HCT116 (cell line): ENCODE measurements around the gene RGS13. TPM values are rescaled to one million over a fixed set of nuclear protein-coding genes. Genes with fewer than 3 reads are reported as not detected.
"Not testable (repeated sequence)": the region's sequence is repeated elsewhere in the genome, so short reads cannot be mapped to it uniquely, and the experiment has no call there.

ENCODE experiments used
- ATAC-seq: fragments of 200-7000 bp; cut with Tn5 transposase; 2 replicates; pipeline ENCODE4 v1.9.1; 2020; ENCODE audit warnings: mild to moderate bottlenecking, moderate library complexity
- BruUV-seq: library from RNA; stranded (reverse); fragments of 400-500 nt; replicated peaks from 2 replicates; lab custom pipeline; 2021; lab: Mats Ljungman, UMichigan
- CTCF ChIA-PET: fragments of 300-600 bp; sonication (Branson Sonifier 250); formaldehyde crosslinking; loops from one replicate; lab custom pipeline; 2021; ENCODE audit warnings: antibody characterized with exemption; lab: Charles Lee
- POLR2A ChIA-PET: fragments of 300-600, 350-600 bp; sonication (Branson Sonifier 250); formaldehyde crosslinking; loops from one replicate; lab custom pipeline; 2021; ENCODE audit warnings: antibody characterized with exemption; lab: Charles Lee
- RAD21 ChIA-PET, 2 experiments: fragments of 300-600 bp; sonication (Branson Sonifier 250); formaldehyde crosslinking; loops; one replicate each; lab custom pipeline; 2023; ENCODE audit warnings: low total read pairs in 2 of 2; ENCODE audit not compliant: uncharacterized antibody in 2 of 2, unreplicated experiment in 2 of 2, low non-redundant PET in 1 of 2; lab: Charles Lee
- DNase-seq: peaks from one replicate; pipeline ENCODE4 v3.0.0-alpha.2; 2010; ENCODE audit warnings: low read depth, low spot score
- H2AFZ ChIP-seq: fragments of 200-600 bp; shearing (Covaris generic), sonication (generic); 2 replicates; pipeline ENCODE4 v1.6.1; 2017; ENCODE audit warnings: low read depth, mixed run types, mixed read lengths, antibody characterized with exemption, low read length; ENCODE audit not compliant: poor library complexity, severe bottlenecking
- H3K27ac ChIP-seq: 2 replicates; pipeline ENCODE4 v1.5.1; 2012; ENCODE audit warnings: low read depth, low read length
- H3K27me3 ChIP-seq: fragments of 200-600 bp; sonication (generic); 2 replicates; pipeline ENCODE4 v1.6.1; 2016; ENCODE audit warnings: mixed run types, low read length, mixed read lengths; ENCODE audit not compliant: insufficient read depth
- H3K36me3 ChIP-seq, 2 experiments: fragments of 200-500 bp in 1 of 2; fragments of 200-600 bp in 1 of 2; sonication (Bioruptor generic) in 1 of 2; sonication (generic) in 1 of 2; 2 replicates each; pipeline versions ENCODE4 v1.5.1 to v1.6.1; 2014 to 2016; ENCODE audit warnings: low read length in 2 of 2, inconsistent platforms in 1 of 2, mixed read lengths in 1 of 2, mixed run types in 1 of 2; ENCODE audit not compliant: insufficient read depth in 2 of 2, control insufficient read depth in 1 of 2
- H3K4me1 ChIP-seq, 2 experiments: fragments of 200-600 bp in 1 of 2; sonication (generic) in 1 of 2; 2 replicates each; pipeline versions ENCODE4 v1.5.1 to v1.6.1; 2012 to 2017; ENCODE audit warnings: low read length in 2 of 2, inconsistent platforms in 1 of 2, mild to moderate bottlenecking in 1 of 2, mixed read lengths in 1 of 2, mixed run types in 1 of 2, moderate library complexity in 1 of 2; ENCODE audit not compliant: insufficient read depth in 2 of 2, control insufficient read depth in 1 of 2
- H3K4me2 ChIP-seq: fragments of 200-600 bp; sonication (generic); 2 replicates; pipeline ENCODE4 v1.6.1; 2017; ENCODE audit warnings: mixed run types, low read length, mixed read lengths
- H3K4me3 ChIP-seq, 2 experiments: fragments of 200-600 bp in 1 of 2; sonication (generic) in 1 of 2; replicated peaks in 1 of 2; 2 replicates each; pipeline ENCODE4 v1.5.1; 2011 to 2016; ENCODE audit warnings: low read length in 2 of 2, control low read depth in 1 of 2, low read depth in 1 of 2, mild to moderate bottlenecking in 1 of 2, mixed read lengths in 1 of 2, mixed run types in 1 of 2
- H3K79me2 ChIP-seq: fragments of 200-600 bp; sonication (generic); 2 replicates; pipeline ENCODE4 v1.6.1; 2017; ENCODE audit warnings: mild to moderate bottlenecking, mixed run types, low read length, moderate library complexity, mixed read lengths; ENCODE audit not compliant: insufficient read depth
- H3K9ac ChIP-seq: fragments of 200-600 bp; sonication (generic); 2 replicates; pipeline ENCODE4 v1.6.1; 2016; ENCODE audit warnings: low read length, mixed read lengths
- H3K9me2 ChIP-seq: fragments of 200-600 bp; sonication (generic), shearing (Covaris generic); 2 replicates; pipeline ENCODE4 v1.6.1; 2017; ENCODE audit warnings: mixed run types, mild to moderate bottlenecking, moderate library complexity; ENCODE audit not compliant: insufficient read depth
- H3K9me3 ChIP-seq, 2 experiments: fragments of 200-500 bp in 1 of 2; fragments of 200-600 bp in 1 of 2; sonication (Bioruptor generic) in 1 of 2; sonication (generic) in 1 of 2; 2 replicates each; pipeline ENCODE4 v1.6.1; 2014 to 2017; ENCODE audit warnings: low read length in 2 of 2, mixed read lengths in 2 of 2, inconsistent platforms in 1 of 2, low read depth in 1 of 2, mild to moderate bottlenecking in 1 of 2, mixed run types in 1 of 2, moderate library complexity in 1 of 2; ENCODE audit not compliant: control insufficient read depth in 1 of 2, insufficient read depth in 1 of 2
- H4K20me1 ChIP-seq: fragments of 200-600 bp; sonication (generic), shearing (Covaris generic); 2 replicates; pipeline ENCODE4 v1.6.1; 2017; ENCODE audit warnings: mixed run types, mild to moderate bottlenecking, moderate library complexity; ENCODE audit not compliant: insufficient read depth
- CBX3 ChIP-seq: IDR thresholded peaks from 2 replicates; pipeline ENCODE4 v1.6.1; 2012; ENCODE audit warnings: low read depth
- CTCF ChIP-seq, 3 experiments: fragments of 200-600 bp in 1 of 3; sonication (generic) in 1 of 3; IDR thresholded peaks in 2 of 3; conservative IDR thresholded peaks in 1 of 3; 2 replicates each; pipeline ENCODE4 v1.5.1; 2012 to 2017; ENCODE audit warnings: low read depth in 2 of 3, low read length in 2 of 3, antibody characterized with exemption in 1 of 3, borderline replicate concordance in 1 of 3, control low read depth in 1 of 3, mild to moderate bottlenecking in 1 of 3, mixed read lengths in 1 of 3, mixed run types in 1 of 3, moderate library complexity in 1 of 3; ENCODE audit not compliant: insufficient read depth in 1 of 3
- ELF1 ChIP-seq: IDR thresholded peaks from 2 replicates; pipeline ENCODE4 v1.6.1; 2012; ENCODE audit warnings: low read depth, borderline replicate concordance
- EZH2 ChIP-seq: fragments of 200-600 bp; sonication (generic); IDR thresholded peaks from 2 replicates; pipeline ENCODE4 v1.6.1; 2017; ENCODE audit warnings: antibody characterized with exemption, mixed run types
- EZH2phosphoT487 ChIP-seq: fragments of 200-600 bp; IDR thresholded peaks from 2 replicates; pipeline ENCODE4 v1.6.1; 2018; ENCODE audit warnings: antibody characterized with exemption, borderline replicate concordance
- JUND ChIP-seq: IDR thresholded peaks from 2 replicates; pipeline ENCODE4 v1.6.1; 2012
- POLR2A ChIP-seq: IDR thresholded peaks from 2 replicates; pipeline ENCODE4 v1.7.0; 2011; ENCODE audit warnings: borderline replicate concordance; ENCODE audit not compliant: insufficient read depth, insufficient read length; ENCODE audit errors: extremely low read depth
- POLR2AphosphoS5 ChIP-seq: IDR thresholded peaks from 2 replicates; pipeline ENCODE4 v1.6.1; 2011; ENCODE audit warnings: mild to moderate bottlenecking, low read depth, low read length, moderate library complexity
- SIN3A ChIP-seq: IDR thresholded peaks from 2 replicates; pipeline ENCODE4 v1.6.1; 2012; ENCODE audit warnings: low read depth
- SRF ChIP-seq: IDR thresholded peaks from 2 replicates; pipeline ENCODE4 v1.6.1; 2012; ENCODE audit warnings: low read depth
- TCF7L2 ChIP-seq: IDR thresholded peaks from 2 replicates; pipeline ENCODE4 v1.7.0; 2011; ENCODE audit warnings: borderline replicate concordance, inconsistent platforms; ENCODE audit not compliant: insufficient read depth, insufficient read length; ENCODE audit errors: extremely low read depth
- YY1 ChIP-seq: IDR thresholded peaks from 2 replicates; pipeline ENCODE4 v1.6.1; 2011; ENCODE audit warnings: low read length, low read depth, moderate library complexity, mild to moderate bottlenecking; ENCODE audit not compliant: insufficient replicate concordance; ENCODE audit errors: extremely low read depth
- intact Hi-C: fragments of 100-400 bp; cut with micrococcal nuclease; formaldehyde crosslinking; loops from 2 replicates; pipeline ENCODE4 v1.10.0; 2022
- total RNA-seq: library from RNA; stranded (reverse); gene quantifications from one replicate; pipeline ENCODE4 v1.2.1, GENCODE V29; 2021; ENCODE audit not compliant: unreplicated experiment
- TF ChIP-seq, protein P1 (sequence below): IDR thresholded peaks from 2 replicates; pipeline ENCODE4 v1.6.1; 2011; ENCODE audit warnings: mild to moderate bottlenecking, low read length, moderate library complexity; ENCODE audit not compliant: insufficient replicate concordance; ENCODE audit errors: extremely low read depth
- TF ChIP-seq, protein P2 (sequence below): IDR thresholded peaks from 2 replicates; pipeline ENCODE4 v1.6.1; 2012

Gene RGS13
- total RNA-seq, 1 experiment from 2014 or later, result not detected

DNA sequence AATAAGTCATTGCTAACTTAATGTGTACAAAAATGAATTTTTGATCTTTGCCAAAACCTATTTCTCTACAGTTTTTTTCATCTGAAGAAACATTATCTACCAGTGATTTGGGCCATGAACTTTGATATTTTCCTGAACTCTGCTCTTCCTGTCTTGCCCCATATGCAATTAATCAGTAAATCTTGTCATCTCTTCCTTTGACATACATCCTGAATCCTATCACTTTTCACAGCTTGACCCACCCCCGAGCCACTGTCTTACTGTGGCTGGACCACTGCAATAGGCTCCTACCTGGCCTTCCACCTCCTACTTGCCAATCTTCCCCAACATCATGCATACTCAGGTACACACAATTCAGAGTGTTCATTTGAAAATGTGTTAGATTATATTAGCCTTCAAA, 46.4 kb downstream of the RGS13 start:
- ATAC-seq (no peak), DNase-seq (no peak)
- Histone ChIP-seq H3K9me3 (no peaks in the 10 kb centered on the region), H4K20me1 (no peaks in the 10 kb centered on the region), H2AFZ (no peak overlapping the region), H3K27ac (no peak overlapping the region), H3K27me3 (no peaks in the 10 kb centered on the region), H3K9me2 (no peaks in the 10 kb centered on the region), H3K9ac (no peak overlapping the region), H3K4me2 (no peak overlapping the region), H3K79me2 (no peaks in the 10 kb centered on the region), H3K36me3 (no peaks in the 10 kb centered on the region), H3K4me1 (no peaks in the 10 kb centered on the region), H3K4me3 (no peak overlapping the region)
- RAD21 ChIA-PET, result no interaction called here
- intact Hi-C loops, result no loop called here
- no TSS peak for BruUV-seq
- TF ChIP-seq YY1, result no peak
- TF ChIP-seq TCF7L2, result no peak
- no peak for TF ChIP-seq ELF1
- TF ChIP-seq EZH2, result no peak
- no peak for TF ChIP-seq POLR2AphosphoS5
- TF ChIP-seq, protein P1, sequence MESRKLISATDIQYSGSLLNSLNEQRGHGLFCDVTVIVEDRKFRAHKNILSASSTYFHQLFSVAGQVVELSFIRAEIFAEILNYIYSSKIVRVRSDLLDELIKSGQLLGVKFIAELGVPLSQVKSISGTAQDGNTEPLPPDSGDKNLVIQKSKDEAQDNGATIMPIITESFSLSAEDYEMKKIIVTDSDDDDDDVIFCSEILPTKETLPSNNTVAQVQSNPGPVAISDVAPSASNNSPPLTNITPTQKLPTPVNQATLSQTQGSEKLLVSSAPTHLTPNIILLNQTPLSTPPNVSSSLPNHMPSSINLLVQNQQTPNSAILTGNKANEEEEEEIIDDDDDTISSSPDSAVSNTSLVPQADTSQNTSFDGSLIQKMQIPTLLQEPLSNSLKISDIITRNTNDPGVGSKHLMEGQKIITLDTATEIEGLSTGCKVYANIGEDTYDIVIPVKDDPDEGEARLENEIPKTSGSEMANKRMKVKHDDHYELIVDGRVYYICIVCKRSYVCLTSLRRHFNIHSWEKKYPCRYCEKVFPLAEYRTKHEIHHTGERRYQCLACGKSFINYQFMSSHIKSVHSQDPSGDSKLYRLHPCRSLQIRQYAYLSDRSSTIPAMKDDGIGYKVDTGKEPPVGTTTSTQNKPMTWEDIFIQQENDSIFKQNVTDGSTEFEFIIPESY, result no peak
- no peak for TF ChIP-seq POLR2A
- TF ChIP-seq SRF, result no peak
- no peak for TF ChIP-seq JUND
- TF ChIP-seq EZH2phosphoT487, result no peak
- TF ChIP-seq, protein P2, sequence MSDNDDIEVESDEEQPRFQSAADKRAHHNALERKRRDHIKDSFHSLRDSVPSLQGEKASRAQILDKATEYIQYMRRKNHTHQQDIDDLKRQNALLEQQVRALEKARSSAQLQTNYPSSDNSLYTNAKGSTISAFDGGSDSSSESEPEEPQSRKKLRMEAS, result no peak
- TF ChIP-seq CBX3, result no peak
- TF ChIP-seq CTCF (IDR thresholded peaks at IDR 0.05 in 2 of 3, conservative IDR thresholded peaks at IDR 0.05 in 1 of 3; ENCODE audit: borderline replicate concordance in 1 of 3, insufficient read depth in 1 of 3, low read depth in 2 of 3, low read length in 2 of 3), result no peak
- TF ChIP-seq SIN3A, result no peak
- CTCF ChIA-PET, result no interaction called here
- POLR2A ChIA-PET, result no interaction called here

GRCh38 chr1:192683081-192683480, 47.1 kb downstream of the RGS13 start:
- intact Hi-C loops, H3K9ac ChIP-seq, H3K9me2 ChIP-seq, CTCF ChIA-PET, POLR2A ChIA-PET, DNase-seq, H3K4me2 ChIP-seq, BruUV-seq, H3K4me1 ChIP-seq, H3K79me2 ChIP-seq, H2AFZ ChIP-seq, H3K27ac ChIP-seq, H4K20me1 ChIP-seq, H3K27me3 ChIP-seq, H3K36me3 ChIP-seq, H3K9me3 ChIP-seq, RAD21 ChIA-PET, H3K4me3 ChIP-seq, ATAC-seq: not testable (repeated sequence)
